Gastroesophageal sphincter (tissue), 4 donors: ENCODE results near the gene TTC39C. TPM values are rescaled to one million over a fixed set of nuclear protein-coding genes. Genes with fewer than 3 reads are reported as not detected.
"Not testable (repeated sequence)": the region's sequence is repeated elsewhere in the genome, so short reads cannot be mapped to it uniquely, and the experiment has no call there.

Experiments
- ATAC-seq: fragments of 150-250 bp; one replicate; pipeline ENCODE4 v1.9.1; 2016; ENCODE audit warnings: mild to moderate bottlenecking, moderate library complexity
- H3K27ac ChIP-seq, 4 donors: fragments of 200-600 bp; sonication (generic) in 3 of 4; 1 replicate in 3 of 4; 2 replicates in 1 of 4; pipeline ENCODE4 v1.5.1; 2016 to 2019
- H3K27me3 ChIP-seq: fragments of 200-600 bp; sonication (generic); one replicate; pipeline ENCODE4 v1.5.1; 2019
- H3K36me3 ChIP-seq, 2 donors: fragments of 200-600 bp; sonication (generic); one replicate each; pipeline ENCODE4 v1.5.1; 2019; ENCODE audit warnings: control low read depth in 1 of 2
- H3K4me1 ChIP-seq, 3 donors: fragments of 200-600 bp; sonication (generic); 1 replicate in 2 of 3; 2 replicates in 1 of 3; pipeline ENCODE4 v1.5.1; 2016 to 2019; ENCODE audit warnings: control low read depth in 2 of 3
- H3K4me3 ChIP-seq, 2 donors: fragments of 200-600 bp; sonication (generic); one replicate each; pipeline ENCODE4 v1.5.1; 2019; ENCODE audit warnings: mild to moderate bottlenecking in 1 of 2, moderate library complexity in 1 of 2
- H3K9me3 ChIP-seq, 3 donors: fragments of 200-600 bp; sonication (generic); one replicate each; pipeline ENCODE4 v1.5.1; 2017 to 2019; ENCODE audit warnings: control low read depth in 2 of 3
- EP300 ChIP-seq: sonication (generic); formaldehyde crosslinking; IDR thresholded peaks from one replicate; pipeline ENCODE4 v1.6.1; 2017; ENCODE audit warnings: antibody characterized with exemption, mild to moderate bottlenecking
- POLR2A ChIP-seq, 2 donors: fragments of 450-650 bp; IDR thresholded peaks; one replicate each; pipeline ENCODE4 v1.6.1; 2017; ENCODE audit warnings: antibody characterized with exemption in 2 of 2, mild to moderate bottlenecking in 2 of 2, moderate library complexity in 1 of 2
- POLR2AphosphoS5 ChIP-seq: sonication (generic); formaldehyde crosslinking; IDR thresholded peaks from one replicate; pipeline ENCODE4 v1.6.1; 2017; ENCODE audit warnings: antibody characterized with exemption
- WGBS, 2 donors: methylation state at CpG; one replicate each; pipeline ENCODE4 v1.1.5; 2018; ENCODE audit warnings: low coverage in 1 of 2; 5-methylcytosine and 5-hydroxymethylcytosine counted together
- total RNA-seq, 4 donors: library from RNA; depleted of rRNA; stranded (reverse); fragments of >200 nt; gene quantifications; one replicate each; pipeline ENCODE4 v1.1.0, GENCODE V29; 2016
- TF ChIP-seq, protein P1 (sequence below), 4 experiments: fragments of 200-600 bp in 2 of 4; fragments of 450-650 bp in 2 of 4; sonication (generic) in 1 of 4; IDR thresholded peaks; one replicate each; pipeline ENCODE4 v1.5.1; 2017 to 2019; ENCODE audit warnings: antibody characterized with exemption in 4 of 4, mild to moderate bottlenecking in 2 of 4, moderate library complexity in 2 of 4

The TTC39C gene
- total RNA-seq, 4 donors from 2014 or later = 20.9 to 37.7 (median 33.6) TPM

DNA sequence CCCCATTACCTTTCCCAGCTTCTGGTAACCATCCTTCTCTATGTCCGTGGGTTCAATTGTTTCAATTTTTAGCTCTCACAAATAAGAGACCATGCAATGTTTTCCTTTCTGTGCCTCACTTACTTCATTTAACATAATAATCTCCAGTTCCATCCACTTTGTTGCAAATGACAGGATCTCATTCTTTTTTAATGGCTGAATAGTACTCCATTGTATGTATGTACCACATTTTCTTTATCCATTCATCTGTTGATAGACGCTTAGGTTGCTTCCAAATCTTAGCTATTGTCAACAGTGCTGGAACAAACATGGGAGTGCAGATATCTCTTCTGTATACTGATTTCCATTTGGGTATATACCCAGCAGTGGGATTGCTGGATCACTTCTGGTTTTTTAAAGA lies 126.1 kb downstream of the TTC39C start:
- no peak for TF ChIP-seq POLR2A (IDR thresholded peaks at IDR 0.05)
- TF ChIP-seq, protein P1, sequence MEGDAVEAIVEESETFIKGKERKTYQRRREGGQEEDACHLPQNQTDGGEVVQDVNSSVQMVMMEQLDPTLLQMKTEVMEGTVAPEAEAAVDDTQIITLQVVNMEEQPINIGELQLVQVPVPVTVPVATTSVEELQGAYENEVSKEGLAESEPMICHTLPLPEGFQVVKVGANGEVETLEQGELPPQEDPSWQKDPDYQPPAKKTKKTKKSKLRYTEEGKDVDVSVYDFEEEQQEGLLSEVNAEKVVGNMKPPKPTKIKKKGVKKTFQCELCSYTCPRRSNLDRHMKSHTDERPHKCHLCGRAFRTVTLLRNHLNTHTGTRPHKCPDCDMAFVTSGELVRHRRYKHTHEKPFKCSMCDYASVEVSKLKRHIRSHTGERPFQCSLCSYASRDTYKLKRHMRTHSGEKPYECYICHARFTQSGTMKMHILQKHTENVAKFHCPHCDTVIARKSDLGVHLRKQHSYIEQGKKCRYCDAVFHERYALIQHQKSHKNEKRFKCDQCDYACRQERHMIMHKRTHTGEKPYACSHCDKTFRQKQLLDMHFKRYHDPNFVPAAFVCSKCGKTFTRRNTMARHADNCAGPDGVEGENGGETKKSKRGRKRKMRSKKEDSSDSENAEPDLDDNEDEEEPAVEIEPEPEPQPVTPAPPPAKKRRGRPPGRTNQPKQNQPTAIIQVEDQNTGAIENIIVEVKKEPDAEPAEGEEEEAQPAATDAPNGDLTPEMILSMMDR (IDR thresholded peaks at IDR 0.05) = no peak
- no peak for TF ChIP-seq POLR2AphosphoS5
- no peak for TF ChIP-seq EP300
- Histone ChIP-seq H3K36me3 (no peaks in the 10 kb centered on the region), H3K4me3 (no peak overlapping the region), H3K27ac (no peak overlapping the region), H3K27me3 (no peaks in the 10 kb centered on the region), H3K9me3 (no peaks in the 10 kb centered on the region), H3K4me1 (peaks cover 0 to 18% (median 0%) of the 10 kb centered on the region in 3 donors)
- WGBS, 2 donors = 94 to 100% methylated on average over 2 of the region's 2 CpGs
- ATAC-seq = no peak

DNA sequence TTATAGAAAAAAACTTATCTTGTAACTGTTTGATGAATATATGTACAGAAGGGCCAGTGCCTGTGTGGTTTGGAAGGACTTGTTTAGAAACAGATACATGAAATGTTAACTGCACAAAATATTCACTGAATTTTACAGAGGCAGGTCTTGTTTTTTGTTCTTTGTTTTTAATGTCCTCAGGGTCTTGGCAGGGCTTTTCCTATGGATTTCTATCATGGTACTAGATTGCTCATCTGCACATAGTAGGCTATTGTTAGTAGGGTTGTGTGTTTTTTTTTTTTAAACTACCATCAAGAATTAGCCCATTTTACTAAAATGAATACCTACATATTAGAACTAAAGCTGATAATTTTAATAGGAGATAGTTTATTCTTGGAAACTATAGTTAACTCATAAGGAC lies 127.8 kb downstream of the TTC39C start:
- ATAC-seq = no peak
- H3K27me3 ChIP-seq = no peaks in the 10 kb centered on the region
- peaks cover 0 to 18% (median 0%) of the 10 kb centered on the region in 3 donors for H3K4me1 ChIP-seq
- H3K9me3 ChIP-seq = no peaks in the 10 kb centered on the region
- H3K4me3 ChIP-seq = no peak overlapping the region
- no peaks in the 10 kb centered on the region for H3K36me3 ChIP-seq
- no peak for TF ChIP-seq EP300
- TF ChIP-seq, protein P1 (IDR thresholded peaks at IDR 0.05) = no peak
- TF ChIP-seq POLR2AphosphoS5 = no peak
- TF ChIP-seq POLR2A (IDR thresholded peaks at IDR 0.05) = no peak
- no peak overlapping the region for H3K27ac ChIP-seq

DNA sequence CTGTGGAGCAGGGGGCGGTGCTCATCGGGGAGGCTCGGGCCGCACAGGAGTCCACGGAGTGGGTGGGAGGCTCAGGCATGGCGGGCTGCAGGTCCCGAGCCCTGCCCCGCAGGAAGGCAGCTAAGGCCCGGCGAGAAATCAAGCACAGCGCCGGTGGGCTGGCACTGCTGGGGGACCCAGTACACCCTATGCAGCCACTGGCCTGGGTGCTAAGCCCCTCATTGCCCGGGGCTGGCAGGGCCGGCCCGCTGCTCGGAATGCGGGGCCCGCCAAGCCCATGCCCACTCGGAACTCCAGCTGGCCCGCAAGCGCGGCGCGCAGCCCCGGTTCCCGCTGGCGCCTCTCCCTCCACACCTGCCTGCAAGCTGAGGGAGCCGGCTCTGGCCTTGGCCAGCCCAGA lies 135.0 kb downstream of the TTC39C start:
- 99% methylated on average over 12 of the region's 28 CpGs; no CpG with 5 or more reads in 1 of the 2 donors for WGBS, 2 donors
- not testable (repeated sequence) for H3K27ac ChIP-seq, H3K4me1 ChIP-seq, H3K9me3 ChIP-seq, H3K4me3 ChIP-seq, ATAC-seq, H3K27me3 ChIP-seq
- peaks cover 0 to 19% of the 10 kb centered on the region in 2 donors for H3K36me3 ChIP-seq

DNA sequence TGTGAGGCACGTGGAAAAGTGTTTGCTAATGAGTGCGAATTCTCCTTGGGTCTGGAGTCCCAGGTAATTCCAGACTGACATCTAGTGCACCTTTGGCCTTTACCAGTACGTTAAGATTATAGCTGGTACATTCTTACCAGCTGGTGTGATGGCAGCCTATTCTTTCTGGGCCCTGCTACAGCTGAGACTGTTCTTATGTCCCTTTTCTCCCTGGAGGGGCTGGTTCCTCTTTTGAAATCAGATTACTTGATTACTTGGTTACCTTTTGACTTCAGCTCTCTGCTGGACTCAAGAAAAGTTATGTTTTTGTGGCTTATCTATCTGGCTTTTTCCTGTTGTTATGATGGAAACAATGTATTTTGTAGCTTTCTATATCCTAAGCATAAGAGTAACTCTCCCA lies 138.8 kb downstream of the TTC39C start:
- WGBS, 2 donors = 80 to 83% methylated on average over 1 to 3 of the region's 3 CpGs
- no peak for ATAC-seq
- Histone ChIP-seq H3K27me3 (no peaks in the 10 kb centered on the region), H3K27ac (no peak overlapping the region), H3K4me3 (no peak overlapping the region), H3K4me1 (no peaks in the 10 kb centered on the region), H3K36me3 (peaks cover 0 to 49% of the 10 kb centered on the region in 2 donors), H3K9me3 (no peaks in the 10 kb centered on the region)
- TF ChIP-seq EP300 = no peak
- TF ChIP-seq POLR2AphosphoS5 = no peak
- TF ChIP-seq, protein P1 (IDR thresholded peaks at IDR 0.05) = no peak
- TF ChIP-seq POLR2A (IDR thresholded peaks at IDR 0.05) = no peak

DNA sequence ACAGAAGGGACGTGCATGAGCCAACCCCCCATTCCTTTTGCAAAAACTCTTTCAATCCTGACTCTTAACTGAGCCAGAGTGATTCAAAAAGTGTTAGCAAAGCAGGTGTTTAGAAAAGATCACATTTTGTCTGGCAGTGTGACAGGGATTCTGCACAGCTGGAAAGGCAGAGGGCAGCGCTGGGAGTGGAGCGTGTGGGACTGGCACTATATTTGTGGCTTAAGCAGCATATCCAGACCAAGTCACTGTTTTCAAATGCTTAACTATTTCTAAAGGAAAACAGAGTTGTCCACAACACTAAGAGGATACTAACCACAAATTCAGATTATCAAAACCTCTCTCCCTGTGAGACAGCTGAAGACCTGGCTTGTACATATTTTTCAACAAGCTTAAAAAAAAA lies 143.3 kb downstream of the TTC39C start:
- H3K4me3 ChIP-seq = no peak overlapping the region
- 80% methylated on average over 2 to 3 of the region's 3 CpGs for WGBS, 2 donors
- no peaks in the 10 kb centered on the region for H3K4me1 ChIP-seq
- no peaks in the 10 kb centered on the region for H3K9me3 ChIP-seq
- no peak overlapping the region for H3K27ac ChIP-seq
- H3K36me3 ChIP-seq = peaks cover 0 to 84% of the 10 kb centered on the region in 2 donors
- no peaks in the 10 kb centered on the region for H3K27me3 ChIP-seq
- ATAC-seq = no peak
- TF ChIP-seq POLR2A (IDR thresholded peaks at IDR 0.05) = no peak
- TF ChIP-seq POLR2AphosphoS5 = no peak
- TF ChIP-seq EP300 = no peak
- TF ChIP-seq, protein P1 (IDR thresholded peaks at IDR 0.05) = no peak

DNA sequence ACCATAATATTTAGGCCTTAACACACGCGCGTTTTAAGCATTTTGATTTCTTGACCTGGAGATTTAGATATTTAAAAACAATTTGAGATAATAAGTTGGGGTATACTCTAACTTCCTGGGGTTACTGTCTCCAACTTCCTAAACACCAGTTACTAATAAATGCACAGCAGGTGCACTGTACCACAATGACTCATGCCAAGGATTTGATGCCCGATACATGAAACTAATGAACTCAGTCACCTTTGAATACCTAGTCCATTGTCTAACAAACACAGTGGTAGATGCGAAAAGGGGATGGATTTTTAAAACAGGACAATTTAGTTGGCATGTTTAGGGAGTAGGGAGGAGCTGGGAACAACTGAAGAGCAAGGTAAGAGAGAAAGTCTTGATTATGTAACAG lies 145.5 kb downstream of the TTC39C start:
- H3K27ac ChIP-seq = no peak overlapping the region
- 91 to 95% methylated on average over 4 to 5 of the region's 5 CpGs for WGBS, 2 donors
- H3K9me3 ChIP-seq = no peaks in the 10 kb centered on the region
- no peak for TF ChIP-seq POLR2AphosphoS5
- TF ChIP-seq POLR2A (IDR thresholded peaks at IDR 0.05) = no peak
- TF ChIP-seq EP300 = no peak
- TF ChIP-seq, protein P1 (IDR thresholded peaks at IDR 0.05) = no peak
- no peaks in the 10 kb centered on the region for H3K27me3 ChIP-seq
- no peaks in the 10 kb centered on the region for H3K4me1 ChIP-seq
- H3K4me3 ChIP-seq = no peak overlapping the region
- no peak for ATAC-seq
- peaks cover 3 to 100% of the 10 kb centered on the region in 2 donors for H3K36me3 ChIP-seq
